Measurements from ENCODE around the gene ANKRD18A. TPM values are rescaled to one million over a fixed set of nuclear protein-coding genes. Genes with fewer than 3 reads are reported as not detected.

ANKRD18A gene
- total and polyA plus RNA-seq, 2 experiments from 2014 or later: not detected

DNA sequence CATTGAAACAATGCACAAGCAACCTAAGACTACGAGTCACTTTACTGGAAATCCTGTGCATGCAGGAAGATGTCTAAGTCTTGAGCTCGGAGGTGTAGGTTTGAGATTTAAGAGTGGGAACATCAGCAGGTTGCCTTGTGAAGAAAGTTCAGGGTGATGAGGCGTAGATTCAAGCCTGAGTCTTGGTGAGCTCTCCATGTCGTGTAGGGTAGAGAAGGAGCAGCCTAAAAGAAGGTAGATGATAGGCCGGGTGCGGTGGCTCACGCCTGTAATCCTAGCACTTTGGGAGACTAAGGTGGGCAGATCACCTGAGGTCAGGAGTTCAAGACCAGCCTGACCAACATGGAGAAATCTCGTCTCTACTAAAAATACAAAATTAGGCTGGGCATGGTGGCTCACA, 30.2 kb upstream of the ANKRD18A start:
- Histone ChIP-seq H2AFZ (no peak overlapping the region), H3F3A (ENCODE audit: insufficient read depth) (no peaks in the 10 kb centered on the region), H3K4me3 (no peak overlapping the region), H3K9me3 (ENCODE audit: low read depth) (no peaks in the 10 kb centered on the region), H3K4me2 (ENCODE audit: unreplicated experiment) (no peak overlapping the region), H3K79me2 (ENCODE audit: insufficient read depth) (no peaks in the 10 kb centered on the region), H3K27ac (no peak overlapping the region), H3K4me1 (ENCODE audit: insufficient read depth) (no peaks in the 10 kb centered on the region), H3K27me3 (replicated peaks; ENCODE audit: insufficient read depth) (no peaks in the 10 kb centered on the region), H3K9ac (no peak overlapping the region), H3K36me3 (ENCODE audit: low read depth) (no peaks in the 10 kb centered on the region), H3K9me2 (ENCODE audit: insufficient read depth) (no peaks in the 10 kb centered on the region), H4K20me1 (ENCODE audit: insufficient read depth) (no peaks in the 10 kb centered on the region)
- WGBS, 2 experiments (ENCODE audit: low coverage in 1 of 2, low lambda C conversion rate in 2 of 2, missing lambda C conversion rate in 2 of 2): 50 to 51% methylated on average over 8 of the region's 8 CpGs
- no peak for DNase-seq
- TF ChIP-seq EZH2phosphoT487 (IDR thresholded peaks at IDR 0.05; ENCODE audit: insufficient read depth, low read depth) (no peak), EZH2 (IDR thresholded peaks at IDR 0.05; ENCODE audit: insufficient read depth, poor library complexity, severe bottlenecking) (no peak)
- in situ Hi-C loops (cut with MboI): no loop called here

DNA sequence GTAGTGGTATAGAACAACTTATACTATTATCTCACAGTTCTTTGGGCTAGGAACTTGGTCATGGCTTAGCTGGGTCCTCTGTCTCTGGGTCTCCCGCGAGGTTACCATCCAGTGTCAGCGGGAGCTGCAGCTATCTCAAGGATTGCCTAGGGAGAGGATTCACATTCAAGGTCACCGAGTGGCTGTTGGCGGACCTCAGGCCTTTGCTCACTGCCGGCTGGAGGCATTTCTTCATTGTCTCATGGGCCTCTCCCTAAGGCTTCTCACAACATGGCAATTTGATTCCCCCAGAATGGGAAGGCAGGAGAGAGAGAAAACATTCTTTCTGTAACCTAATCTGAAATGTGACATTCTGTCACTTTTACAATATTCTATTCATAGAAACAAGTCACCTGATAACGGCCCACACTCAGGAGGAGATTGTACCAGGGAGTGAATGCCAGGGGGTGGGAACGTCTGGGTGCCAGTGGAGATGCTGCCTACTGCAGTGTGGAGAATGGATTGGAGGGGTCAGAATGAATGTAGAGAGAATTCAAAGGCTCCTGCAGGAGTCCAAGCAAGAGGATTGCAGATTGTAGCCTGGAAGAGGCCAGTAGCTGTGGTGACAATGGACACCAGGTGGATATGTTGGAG, 29.5 kb upstream of the ANKRD18A start:
- no peak for TF ChIP-seq EZH2 (IDR thresholded peaks at IDR 0.05; ENCODE audit: insufficient read depth, poor library complexity, severe bottlenecking)
- Histone ChIP-seq H3K27me3 (replicated peaks; ENCODE audit: insufficient read depth) (no peaks in the 10 kb centered on the region), H3F3A (ENCODE audit: insufficient read depth) (no peaks in the 10 kb centered on the region), H3K4me2 (ENCODE audit: unreplicated experiment) (no peak overlapping the region), H4K20me1 (ENCODE audit: insufficient read depth) (no peaks in the 10 kb centered on the region), H3K9me3 (ENCODE audit: low read depth) (no peaks in the 10 kb centered on the region), H3K4me3 (no peak overlapping the region), H3K9me2 (ENCODE audit: insufficient read depth) (no peaks in the 10 kb centered on the region), H3K9ac (no peak overlapping the region), H2AFZ (no peak overlapping the region), H3K79me2 (ENCODE audit: insufficient read depth) (no peaks in the 10 kb centered on the region), H3K4me1 (ENCODE audit: insufficient read depth) (no peaks in the 10 kb centered on the region), H3K27ac (no peak overlapping the region), H3K36me3 (ENCODE audit: low read depth) (no peaks in the 10 kb centered on the region)
- no peak for DNase-seq
- WGBS, 2 experiments (ENCODE audit: low coverage in 1 of 2, low lambda C conversion rate in 2 of 2, missing lambda C conversion rate in 2 of 2): 54 to 58% methylated on average over 8 of the region's 8 CpGs
- in situ Hi-C loops (cut with MboI): no loop called here

DNA sequence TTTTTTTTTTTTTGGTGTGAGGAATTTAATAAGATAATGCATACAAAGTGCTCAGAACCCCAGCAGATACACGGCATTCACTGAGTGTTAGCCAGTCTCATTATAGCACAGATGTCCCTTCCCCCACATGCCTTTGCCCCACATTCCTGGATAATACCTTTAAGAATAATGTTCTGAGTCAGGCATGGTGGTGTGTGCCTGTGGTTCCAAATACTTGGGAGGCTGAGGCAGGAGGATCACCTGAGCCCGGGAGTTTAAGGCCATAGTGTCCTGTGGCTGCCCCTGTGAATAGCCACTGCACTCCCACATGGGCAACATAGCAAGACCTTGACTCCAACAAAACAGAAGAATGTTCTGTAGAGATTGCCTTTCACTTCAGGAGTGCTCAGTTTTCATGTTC, 24.2 kb upstream of the ANKRD18A start:
- 18 to 29% methylated on average over 2 of the region's 2 CpGs for WGBS, 2 experiments (ENCODE audit: low coverage in 1 of 2, low lambda C conversion rate in 2 of 2, missing lambda C conversion rate in 2 of 2)
- Histone ChIP-seq H3K27ac (no peak overlapping the region), H3K4me2 (ENCODE audit: unreplicated experiment) (no peak overlapping the region), H3K36me3 (ENCODE audit: low read depth) (no peaks in the 10 kb centered on the region), H3K27me3 (replicated peaks; ENCODE audit: insufficient read depth) (peaks cover 6% of the 10 kb centered on the region; the same call in 1 of the 2 replicates), H2AFZ (no peak overlapping the region), H3F3A (ENCODE audit: insufficient read depth) (no peaks in the 10 kb centered on the region), H3K4me1 (ENCODE audit: insufficient read depth) (no peaks in the 10 kb centered on the region), H3K79me2 (ENCODE audit: insufficient read depth) (no peaks in the 10 kb centered on the region), H4K20me1 (ENCODE audit: insufficient read depth) (no peaks in the 10 kb centered on the region), H3K9me3 (ENCODE audit: low read depth) (no peaks in the 10 kb centered on the region), H3K9me2 (ENCODE audit: insufficient read depth) (no peaks in the 10 kb centered on the region), H3K9ac (no peak overlapping the region), H3K4me3 (no peak overlapping the region)
- in situ Hi-C loops (cut with MboI): no loop called here
- DNase-seq: no peak
- no peak for TF ChIP-seq EZH2 (IDR thresholded peaks at IDR 0.05; ENCODE audit: insufficient read depth, poor library complexity, severe bottlenecking)
- no peak for TF ChIP-seq EZH2phosphoT487 (IDR thresholded peaks at IDR 0.05; ENCODE audit: insufficient read depth, low read depth)

DNA sequence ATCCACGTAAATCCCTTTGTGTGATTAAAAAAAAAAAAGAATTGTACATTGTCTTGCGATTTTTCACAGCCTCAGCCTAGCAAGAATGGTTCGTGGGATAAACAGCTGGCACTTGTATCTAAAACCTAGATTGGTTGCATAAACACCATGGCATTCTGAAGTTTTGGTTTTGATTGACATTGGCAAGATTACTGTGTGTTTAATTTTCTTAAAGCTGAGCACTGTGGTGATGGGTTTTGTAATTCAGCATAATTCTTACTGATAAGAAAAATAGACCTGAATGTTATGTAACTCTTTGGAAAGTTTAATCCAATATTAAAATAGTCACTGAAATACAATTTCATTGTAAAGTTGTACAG, 23.4 kb upstream of the ANKRD18A start:
- peaks cover 6% of the 10 kb centered on the region; the same call in 1 of the 2 replicates for H3K27me3 ChIP-seq (replicated peaks; ENCODE audit: insufficient read depth)
- in situ Hi-C loops (cut with MboI): no loop called here
- H3K79me2 ChIP-seq (ENCODE audit: insufficient read depth): no peaks in the 10 kb centered on the region
- H3F3A ChIP-seq (ENCODE audit: insufficient read depth): no peaks in the 10 kb centered on the region
- no peak overlapping the region for H3K4me2 ChIP-seq (ENCODE audit: unreplicated experiment)
- H3K9ac ChIP-seq: no peak overlapping the region
- no peak overlapping the region for H3K4me3 ChIP-seq
- peak overlapping the region; percentile 41; the same call in 1 of the 2 replicates for H2AFZ ChIP-seq
- no peaks in the 10 kb centered on the region for H3K36me3 ChIP-seq (ENCODE audit: low read depth)
- 4 to 6% methylated on average over 3 of the region's 3 CpGs for WGBS, 2 experiments (ENCODE audit: low coverage in 1 of 2, low lambda C conversion rate in 2 of 2, missing lambda C conversion rate in 2 of 2)
- H3K9me3 ChIP-seq (ENCODE audit: low read depth): no peaks in the 10 kb centered on the region
- DNase-seq: no peak
- H3K4me1 ChIP-seq (ENCODE audit: insufficient read depth): no peaks in the 10 kb centered on the region
- TF ChIP-seq EZH2phosphoT487 (IDR thresholded peaks at IDR 0.05; ENCODE audit: insufficient read depth, low read depth): no peak
- TF ChIP-seq EZH2 (IDR thresholded peaks at IDR 0.05; ENCODE audit: insufficient read depth, poor library complexity, severe bottlenecking): no peak
- H3K9me2 ChIP-seq (ENCODE audit: insufficient read depth): no peaks in the 10 kb centered on the region
- no peak overlapping the region for H3K27ac ChIP-seq
- no peaks in the 10 kb centered on the region for H4K20me1 ChIP-seq (ENCODE audit: insufficient read depth)
